Transverse colon (tissue), 4 donors: Measurements from ENCODE around the gene ST6GAL1.

Experiments
- EP300 ChIP-seq: sonication (generic); formaldehyde crosslinking; IDR thresholded peaks from one replicate; pipeline ENCODE4 v1.6.1; 2017; ENCODE audit warnings: antibody characterized with exemption, low read depth
- POLR2A ChIP-seq: fragments of 450-650 bp; IDR thresholded peaks from one replicate; pipeline ENCODE4 v1.6.1; 2016; ENCODE audit warnings: antibody characterized with exemption, mild to moderate bottlenecking, moderate library complexity
- POLR2AphosphoS5 ChIP-seq, 3 donors: sonication (generic); formaldehyde crosslinking; IDR thresholded peaks; one replicate each; pipeline ENCODE4 v1.6.1; 2016; ENCODE audit warnings: antibody characterized with exemption in 3 of 3
- TF ChIP-seq, protein P1 (sequence below), 5 experiments: fragments of 200-600 bp in 3 of 5; fragments of 450-650 bp in 2 of 5; sonication (generic) in 3 of 5; IDR thresholded peaks; 1 replicate in 2 of 5; 2 replicates in 3 of 5; pipeline ENCODE4 v1.5.1; 2016 to 2017; ENCODE audit warnings: antibody characterized with exemption in 5 of 5, inconsistent platforms in 3 of 5, mild to moderate bottlenecking in 2 of 5, moderate library complexity in 1 of 5

DNA sequence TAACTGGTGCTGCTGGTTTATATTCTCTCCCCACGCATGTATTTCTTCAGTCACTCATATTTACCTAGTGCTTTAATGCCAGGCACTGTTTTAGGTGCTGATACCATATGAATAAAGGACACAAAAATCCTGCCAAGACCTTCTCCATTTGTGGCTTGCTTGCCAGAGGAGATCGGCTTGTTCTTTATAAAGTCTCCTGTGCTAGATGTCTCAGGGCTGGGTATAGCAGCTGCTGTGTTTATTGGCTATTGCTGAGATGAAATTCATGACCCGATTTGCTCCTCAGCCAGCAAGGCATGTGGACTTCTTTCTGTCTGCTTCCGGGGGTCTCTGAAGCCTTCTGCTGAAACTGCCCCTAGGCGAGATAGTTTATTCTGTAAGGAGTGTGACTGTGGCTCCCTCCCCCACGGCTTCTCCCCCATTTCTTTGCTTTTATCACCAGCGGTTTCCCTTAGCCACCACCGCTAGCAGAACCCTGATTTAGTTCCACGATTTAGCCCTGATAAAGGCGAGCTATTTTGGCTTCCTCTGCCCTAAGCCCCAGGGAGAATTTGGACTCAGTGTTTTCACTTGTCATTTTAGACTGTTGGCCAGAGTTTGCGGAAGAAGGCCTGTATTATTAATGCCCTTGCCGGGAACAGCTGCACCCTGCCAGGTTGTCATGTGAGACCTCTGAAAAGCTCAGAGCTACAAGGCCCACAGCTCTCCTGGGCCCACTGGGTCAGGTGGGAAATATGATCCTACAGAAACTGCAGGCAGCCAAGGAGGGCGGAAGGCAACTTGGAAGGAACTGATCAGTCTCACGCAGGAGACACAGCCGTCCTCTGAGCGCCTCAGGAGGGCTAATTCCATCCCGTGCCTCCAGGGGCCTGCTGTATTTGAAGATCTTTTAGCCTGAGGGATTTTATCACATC, 46.8 kb downstream of the ST6GAL1 start:
- TF ChIP-seq POLR2A (no peak), POLR2AphosphoS5 (IDR thresholded peaks at IDR 0.05) (no peak), EP300 (no peak)
- TF ChIP-seq, protein P1, sequence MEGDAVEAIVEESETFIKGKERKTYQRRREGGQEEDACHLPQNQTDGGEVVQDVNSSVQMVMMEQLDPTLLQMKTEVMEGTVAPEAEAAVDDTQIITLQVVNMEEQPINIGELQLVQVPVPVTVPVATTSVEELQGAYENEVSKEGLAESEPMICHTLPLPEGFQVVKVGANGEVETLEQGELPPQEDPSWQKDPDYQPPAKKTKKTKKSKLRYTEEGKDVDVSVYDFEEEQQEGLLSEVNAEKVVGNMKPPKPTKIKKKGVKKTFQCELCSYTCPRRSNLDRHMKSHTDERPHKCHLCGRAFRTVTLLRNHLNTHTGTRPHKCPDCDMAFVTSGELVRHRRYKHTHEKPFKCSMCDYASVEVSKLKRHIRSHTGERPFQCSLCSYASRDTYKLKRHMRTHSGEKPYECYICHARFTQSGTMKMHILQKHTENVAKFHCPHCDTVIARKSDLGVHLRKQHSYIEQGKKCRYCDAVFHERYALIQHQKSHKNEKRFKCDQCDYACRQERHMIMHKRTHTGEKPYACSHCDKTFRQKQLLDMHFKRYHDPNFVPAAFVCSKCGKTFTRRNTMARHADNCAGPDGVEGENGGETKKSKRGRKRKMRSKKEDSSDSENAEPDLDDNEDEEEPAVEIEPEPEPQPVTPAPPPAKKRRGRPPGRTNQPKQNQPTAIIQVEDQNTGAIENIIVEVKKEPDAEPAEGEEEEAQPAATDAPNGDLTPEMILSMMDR (IDR thresholded peaks at IDR 0.05): no peak
